GM10248 (cell line): ENCODE results near the gene ABCD1.
"Not testable (repeated sequence)": the region's sequence is repeated elsewhere in the genome, so short reads cannot be mapped to it uniquely, and the experiment has no call there.

ENCODE experiments used
- CTCF ChIA-PET: fragments of 300-600 bp; sonication (Branson Sonifier 250); formaldehyde crosslinking; extraction: SDS; loops from one replicate; lab custom pipeline; 2021; ENCODE audit warnings: antibody characterized with exemption; lab: Yijun Ruan, JAX
- POLR2A ChIA-PET: fragments of 350-650 bp; sonication (Branson Sonifier 250); formaldehyde crosslinking; extraction: SDS; loops from one replicate; lab custom pipeline; 2020; ENCODE audit warnings: antibody characterized with exemption; lab: Yijun Ruan, JAX
- DNase-seq: peaks from one replicate; pipeline ENCODE4 v3.0.0; 2012; ENCODE audit errors: extremely low spot score
- CTCF ChIP-seq: IDR thresholded peaks from 2 replicates; pipeline ENCODE4 v1.5.1; 2012; ENCODE audit warnings: mild to moderate bottlenecking, low read depth; ENCODE audit errors: extremely low read depth, missing control alignments, control extremely low read depth

Gene ABCD1

DNA sequence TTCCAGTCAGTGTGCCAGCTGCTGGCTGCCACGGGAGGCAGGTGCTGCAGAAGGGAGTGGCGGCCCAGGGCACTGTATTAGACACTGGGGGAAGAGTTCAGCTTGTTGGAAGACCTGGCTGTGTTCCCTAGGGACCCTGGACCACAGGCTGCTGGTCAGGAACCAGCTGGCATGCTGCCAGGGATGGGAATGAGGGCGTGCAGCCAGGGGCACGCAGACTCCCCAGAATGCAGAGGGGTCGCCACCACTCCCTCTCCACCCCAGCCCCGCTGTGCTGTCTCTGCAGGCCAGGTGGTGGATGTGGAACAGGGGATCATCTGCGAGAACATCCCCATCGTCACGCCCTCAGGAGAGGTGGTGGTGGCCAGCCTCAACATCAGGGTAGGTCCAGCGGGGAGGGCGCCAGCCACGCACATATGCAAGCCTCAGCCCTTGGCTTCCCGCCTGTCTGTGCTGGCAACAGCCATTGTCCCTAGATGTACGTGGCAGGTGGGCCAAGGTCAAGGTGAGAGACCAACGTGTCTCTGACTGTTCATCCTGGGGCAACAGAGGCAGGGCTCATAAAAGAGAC, 12.3 kb downstream of the ABCD1 start:
- DNase-seq, result no peak
- CTCF ChIA-PET, result no interaction called here

DNA sequence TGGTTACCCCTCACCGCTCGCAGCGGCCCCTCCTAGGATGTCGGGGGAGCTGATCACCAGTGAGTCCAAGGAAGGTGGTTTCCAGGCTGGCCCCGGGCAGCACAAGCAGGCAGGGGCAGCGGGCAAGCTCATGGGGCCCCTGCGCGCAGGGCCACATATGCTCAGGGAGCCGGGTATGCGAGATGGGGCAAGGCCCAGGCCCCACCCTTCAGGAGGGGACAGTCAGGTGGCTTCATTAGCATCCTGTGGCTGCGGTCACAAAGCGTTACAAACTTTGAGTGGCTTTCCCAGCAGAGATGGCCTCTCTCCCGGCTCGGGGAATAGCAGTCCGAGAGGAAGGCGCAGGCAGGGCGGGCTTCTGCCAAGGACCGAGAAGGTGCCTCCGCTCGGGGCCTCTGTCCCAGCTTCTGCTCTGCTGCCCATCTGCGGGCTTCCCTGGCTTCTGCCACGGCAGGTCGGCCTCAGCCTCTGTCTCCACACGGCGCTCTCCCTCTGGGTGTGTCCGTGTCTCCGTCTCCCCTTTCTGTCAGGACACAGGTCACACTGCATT, 13.5 kb downstream of the ABCD1 start:
- no peak for TF ChIP-seq CTCF
- DNase-seq, result no peak
- ChIA-PET POLR2A (no interaction called here), CTCF (no interaction called here)

More for the DNA sequence above, 12.3 kb downstream of the ABCD1 start:
- POLR2A ChIA-PET, result no interaction called here
- no peak for TF ChIP-seq CTCF

- POLR2A ChIA-PET, result no interaction called here
- no peak for DNase-seq
- CTCF ChIA-PET, result no interaction called here
- no peak for TF ChIP-seq CTCF
These were observed 15.3 kb downstream of the ABCD1 start for GRCh38 chrX:153739754-153740486.

DNA sequence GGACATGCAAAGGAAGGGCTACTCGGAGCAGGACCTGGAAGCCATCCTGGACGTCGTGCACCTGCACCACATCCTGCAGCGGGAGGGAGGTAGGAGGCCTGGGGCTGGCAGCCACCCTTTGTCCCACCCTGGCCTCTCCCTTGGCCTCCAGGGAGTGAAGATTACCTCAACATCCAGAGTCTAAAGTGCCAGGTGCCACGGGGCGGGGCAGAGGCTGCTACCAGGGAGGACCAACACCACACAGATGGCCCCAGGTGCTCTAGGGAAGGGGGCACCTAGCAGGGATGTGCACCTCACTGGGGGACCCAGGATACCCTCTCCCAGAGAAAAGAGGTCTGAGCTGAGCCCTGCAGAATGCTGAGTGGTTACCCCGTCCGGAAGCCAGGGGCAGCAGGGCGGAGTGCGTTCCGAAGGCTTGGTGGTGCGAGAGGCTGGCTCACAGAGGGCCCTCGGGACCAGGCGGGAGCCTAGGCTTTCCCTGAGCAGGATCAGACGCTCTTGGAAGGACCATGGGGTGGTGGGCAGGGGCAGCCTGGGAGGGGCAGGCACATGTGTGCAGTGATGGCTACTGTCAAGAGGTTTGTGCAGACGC, 16.1 kb downstream of the ABCD1 start:
- ChIA-PET CTCF (no interaction called here), POLR2A (no interaction called here)
- no peak for TF ChIP-seq CTCF
- DNase-seq, result no peak

DNA sequence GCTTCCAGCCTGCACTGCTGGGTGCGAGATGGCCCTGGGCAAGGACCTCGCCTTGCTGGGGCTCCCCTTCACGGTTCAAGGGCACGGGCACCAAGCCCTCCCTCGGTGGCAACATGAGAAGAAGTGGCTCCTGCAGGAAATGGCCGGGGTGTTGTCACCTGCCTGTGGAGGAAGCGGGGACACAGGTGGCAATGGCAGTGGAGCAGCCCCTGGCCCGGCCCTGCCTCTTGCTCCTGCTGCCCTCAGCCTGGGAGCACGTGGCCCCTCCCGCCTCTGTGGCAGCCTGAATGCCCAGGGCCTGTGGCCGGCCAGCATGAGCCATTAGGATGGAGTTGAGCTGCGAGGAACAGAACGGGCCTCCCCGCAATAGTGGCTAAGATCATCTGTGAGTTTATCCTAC, 16.8 kb downstream of the ABCD1 start:
- POLR2A ChIA-PET, result no interaction called here
- TF ChIP-seq CTCF, result no peak
- CTCF ChIA-PET, result no interaction called here
- no peak for DNase-seq

DNA sequence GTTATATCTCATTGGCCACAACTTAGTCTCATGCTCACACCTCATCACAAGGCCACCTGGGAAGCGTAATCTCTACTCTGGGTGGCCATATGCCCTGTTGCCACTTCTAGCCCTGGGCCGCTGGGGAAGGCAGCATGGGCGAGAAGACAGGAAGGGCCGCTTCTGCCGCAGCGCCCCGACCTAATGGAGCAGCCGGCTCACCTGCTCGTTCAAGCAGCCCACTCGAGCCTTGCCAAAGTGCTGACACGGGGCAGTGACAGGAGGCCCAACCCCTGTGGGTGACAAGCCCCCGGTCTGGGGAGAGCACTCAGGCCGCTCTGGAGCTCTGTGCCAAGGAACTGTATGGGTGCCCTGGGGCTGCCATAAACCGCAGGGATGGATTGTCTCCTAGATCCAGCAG, 17.5 kb downstream of the ABCD1 start:
- POLR2A ChIA-PET, DNase-seq, CTCF ChIA-PET: not testable (repeated sequence)

GRCh38 chrX:153742796-153743467, 18.3 kb downstream of the ABCD1 start:
- POLR2A ChIA-PET, CTCF ChIA-PET: not testable (repeated sequence)

DNA sequence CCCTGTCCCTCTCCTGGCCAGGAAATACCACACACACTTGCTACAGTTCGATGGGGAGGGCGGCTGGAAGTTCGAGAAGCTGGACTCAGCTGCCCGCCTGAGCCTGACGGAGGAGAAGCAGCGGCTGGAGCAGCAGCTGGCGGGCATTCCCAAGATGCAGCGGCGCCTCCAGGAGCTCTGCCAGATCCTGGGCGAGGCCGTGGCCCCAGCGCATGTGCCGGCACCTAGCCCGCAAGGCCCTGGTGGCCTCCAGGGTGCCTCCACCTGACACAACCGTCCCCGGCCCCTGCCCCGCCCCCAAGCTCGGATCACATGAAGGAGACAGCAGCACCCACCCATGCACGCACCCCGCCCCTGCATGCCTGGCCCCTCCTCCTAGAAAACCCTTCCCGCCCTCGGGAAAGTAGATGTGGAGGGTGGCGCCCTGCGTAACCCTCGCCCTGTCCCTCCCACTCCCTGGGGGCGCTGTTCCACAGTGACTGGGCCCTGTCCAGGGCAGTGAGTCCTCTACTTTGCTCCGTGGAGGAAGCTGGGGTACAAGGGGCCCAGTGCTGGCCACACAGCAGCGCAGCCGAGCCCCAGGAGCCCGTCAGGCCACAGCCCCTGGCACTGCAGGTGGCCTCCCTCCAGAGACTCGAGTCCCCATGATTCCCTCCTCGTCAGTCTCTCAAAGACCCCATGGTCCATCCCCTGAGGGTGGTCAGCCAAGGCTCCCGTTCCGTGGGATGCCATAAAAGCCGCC, 19.0 kb downstream of the ABCD1 start:
- CTCF ChIA-PET, POLR2A ChIA-PET, DNase-seq: not testable (repeated sequence)

More at GRCh38 chrX:153742796-153743467, 18.3 kb downstream of the ABCD1 start:
- not testable (repeated sequence) for DNase-seq
